GM18502 (cell line): ENCODE data around the gene CCDC192.
"Not testable (repeated sequence)": the region's sequence is repeated elsewhere in the genome, so short reads cannot be mapped to it uniquely, and the experiment has no call there.

Source experiments
- ATAC-seq: cut with Tn5 transposase; IDR thresholded peaks from one replicate; pipeline ENCODE4 v1.9.1; 2021; ENCODE audit warnings: mild to moderate bottlenecking; ENCODE audit not compliant: unreplicated experiment, poor library complexity

CCDC192 gene

DNA sequence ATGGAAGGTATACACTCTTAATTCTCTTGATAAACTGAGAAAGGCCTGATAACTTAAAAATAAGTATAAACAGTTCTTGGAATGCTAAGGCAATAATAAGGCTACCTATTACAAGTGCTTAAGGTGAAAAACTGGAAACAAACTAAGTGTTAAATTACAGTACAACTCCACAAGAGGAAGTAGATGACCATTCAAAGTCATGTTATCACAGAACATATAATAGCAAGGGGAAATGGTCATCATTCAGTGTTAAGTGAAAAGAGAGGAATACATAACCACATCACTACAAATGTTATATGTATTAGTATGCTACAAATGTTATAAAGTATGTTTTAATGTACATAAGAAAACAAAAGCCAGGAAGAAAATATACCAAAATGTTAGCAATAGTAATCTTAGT is 135.9 kb downstream of the CCDC192 start:
- ATAC-seq, result no peak

DNA sequence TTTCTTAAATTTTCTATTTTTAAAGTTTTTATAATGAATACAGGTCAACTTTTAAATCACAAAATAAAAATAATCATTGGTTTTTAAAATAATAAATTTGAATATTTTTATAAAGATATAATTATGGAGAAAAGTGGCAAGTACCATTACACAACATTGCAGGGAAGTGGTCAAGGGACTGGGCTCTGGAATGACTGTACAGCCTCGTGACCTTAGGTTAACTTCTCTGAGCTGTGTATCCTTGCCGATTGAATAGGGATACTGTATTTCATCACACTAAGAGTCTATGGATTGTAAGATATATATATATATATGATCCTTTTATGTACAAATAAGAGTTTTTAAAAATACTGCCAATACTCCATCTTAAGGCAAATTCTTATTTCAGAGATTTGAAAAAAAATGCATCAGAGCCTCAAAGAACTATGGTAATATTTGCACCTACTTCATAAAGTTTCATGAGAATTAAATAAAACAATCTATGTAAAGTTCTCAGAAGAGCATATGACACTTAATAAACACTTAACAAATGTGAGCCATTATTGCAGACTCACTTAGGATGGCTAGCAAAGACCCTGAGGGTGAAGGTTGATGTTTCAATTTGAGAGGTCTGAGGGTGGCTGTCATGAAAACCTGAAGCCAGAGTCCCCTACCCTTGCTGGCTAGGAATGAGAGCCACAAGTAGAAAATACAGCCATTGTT is 136.5 kb downstream of the CCDC192 start:
- ATAC-seq, result peak; percentile 63

DNA sequence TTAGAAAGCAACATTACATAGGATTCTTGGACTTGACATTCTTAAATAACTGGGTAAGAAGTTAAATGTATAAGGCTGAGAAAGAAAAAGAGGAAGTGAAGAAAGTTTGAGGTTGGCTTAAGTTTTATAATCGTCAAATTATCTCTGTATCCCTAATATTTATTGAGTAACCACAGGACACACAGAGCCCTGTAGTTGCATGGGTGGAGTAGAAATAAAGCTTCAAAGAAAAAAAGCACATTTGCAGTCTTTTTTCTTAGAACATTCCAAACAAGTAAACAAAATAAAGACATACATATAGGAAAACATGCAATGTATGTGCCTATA is 137.0 kb downstream of the CCDC192 start:
- ATAC-seq, result peak; percentile 71

DNA sequence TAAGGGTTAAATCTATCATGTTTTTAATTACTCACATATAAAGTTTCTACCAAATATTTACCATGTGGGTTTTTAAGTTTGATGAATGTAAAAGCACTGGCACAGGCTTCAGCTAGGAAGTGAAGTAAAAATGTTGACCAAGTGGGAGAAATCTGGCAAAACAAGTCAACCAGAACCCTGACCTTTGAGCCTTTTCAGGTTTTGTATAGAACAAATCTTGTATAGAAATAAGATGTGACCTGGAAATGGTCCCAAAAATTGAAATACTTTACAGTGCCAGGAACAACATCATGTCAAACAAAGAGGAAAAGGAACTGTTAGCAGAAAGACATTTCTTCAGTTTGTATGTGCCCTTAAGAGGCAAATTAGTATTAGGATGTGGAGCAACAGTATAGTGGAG is 137.6 kb downstream of the CCDC192 start:
- no peak for ATAC-seq

DNA sequence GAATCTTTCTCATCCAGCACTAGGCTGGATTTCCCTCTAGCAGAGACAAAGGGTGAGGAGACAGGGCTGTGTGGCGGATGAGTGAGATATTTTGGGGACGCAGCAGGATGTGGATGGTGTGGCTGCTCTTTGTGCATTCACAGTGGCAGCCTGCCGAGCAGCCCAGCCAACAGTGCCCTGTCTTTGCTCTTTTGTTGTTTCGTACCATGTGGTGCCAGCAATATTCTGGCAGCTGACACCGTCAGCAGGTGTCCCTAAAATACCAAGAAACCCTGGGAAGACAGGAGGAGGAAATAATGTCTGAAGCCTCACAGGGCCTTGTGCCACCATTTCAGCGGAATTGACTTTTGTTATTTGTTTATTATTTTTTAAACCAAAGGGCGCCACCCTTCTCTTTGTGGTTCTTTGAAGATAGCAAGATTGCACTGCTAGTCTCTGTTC is 141.4 kb downstream of the CCDC192 start:
- ATAC-seq, result no peak

DNA sequence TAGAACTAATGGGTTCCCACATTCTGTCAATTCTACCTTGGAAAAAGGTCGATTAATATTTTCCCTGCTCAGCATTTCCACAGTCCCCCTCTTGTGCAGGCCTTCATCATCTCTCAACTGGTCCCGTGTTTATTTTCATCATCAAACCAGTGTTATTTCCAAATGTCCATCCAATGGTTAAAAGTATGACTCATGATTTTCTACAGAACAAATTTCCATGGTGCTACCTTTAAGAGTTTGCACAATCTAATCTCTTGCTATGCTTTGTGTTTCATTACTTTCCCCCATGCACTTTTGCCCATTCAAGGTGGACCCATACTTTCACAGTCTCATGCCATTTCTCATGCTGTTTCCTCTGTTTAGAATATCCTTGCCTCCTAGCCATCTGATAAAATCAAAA is 143.7 kb downstream of the CCDC192 start:
- no peak for ATAC-seq

DNA sequence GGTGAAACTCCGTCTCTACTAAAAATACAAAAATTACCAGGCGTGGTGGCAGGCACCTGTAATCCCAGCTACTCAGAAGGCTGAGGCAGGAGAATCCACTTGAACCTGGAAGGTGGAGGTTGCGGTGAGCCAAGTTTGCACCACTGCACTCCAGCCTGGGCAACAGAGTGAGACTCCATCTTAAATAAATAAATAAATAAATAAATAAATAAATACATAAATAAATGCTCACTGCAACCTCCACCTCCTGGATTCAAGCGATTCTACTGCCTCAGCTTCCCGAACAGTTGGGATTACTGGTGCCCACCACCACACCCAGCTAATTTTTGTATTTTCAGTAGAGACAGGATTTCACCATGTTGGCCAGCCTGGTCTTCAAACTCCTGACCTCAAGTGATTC is 144.4 kb downstream of the CCDC192 start:
- ATAC-seq, result not testable (repeated sequence)

DNA sequence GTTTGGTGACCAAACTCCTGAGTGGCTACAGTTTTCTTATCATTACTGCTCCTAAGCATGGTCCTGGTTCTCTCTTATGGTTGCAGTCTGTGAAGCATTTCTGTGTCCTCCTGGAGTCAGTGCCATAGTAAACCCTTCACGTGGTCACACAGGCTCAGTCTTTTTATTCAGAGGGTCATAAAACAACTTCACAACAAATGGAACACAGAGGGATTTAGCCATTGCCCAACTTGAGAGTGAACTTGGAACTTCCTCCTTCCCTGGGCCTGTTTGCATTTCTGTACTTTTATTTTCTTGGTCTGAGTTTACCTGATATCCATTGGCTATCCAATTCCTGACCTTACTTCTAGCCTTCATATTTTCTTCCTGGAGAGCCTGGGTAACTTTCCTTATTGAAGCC is 144.9 kb downstream of the CCDC192 start:
- no peak for ATAC-seq

DNA sequence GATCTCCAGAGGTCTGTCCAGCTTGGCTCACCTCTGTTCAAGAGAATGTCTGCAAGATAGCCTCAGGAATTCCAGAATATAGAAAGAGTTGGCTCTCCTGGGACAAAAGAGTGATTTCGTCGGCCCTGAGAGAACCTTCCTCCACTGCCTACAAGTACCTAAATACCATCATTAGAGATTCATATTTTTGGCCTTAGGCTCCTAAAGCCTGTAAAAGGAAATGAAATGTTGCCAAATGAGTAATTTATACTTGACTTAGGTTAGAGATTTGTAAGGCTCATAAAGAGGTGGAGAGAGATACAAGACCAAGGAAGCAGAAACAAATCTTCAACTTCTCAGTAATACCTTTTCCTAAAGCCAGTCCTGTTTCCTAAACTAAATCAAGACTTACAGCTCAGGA is 146.2 kb downstream of the CCDC192 start:
- ATAC-seq, result no peak

DNA sequence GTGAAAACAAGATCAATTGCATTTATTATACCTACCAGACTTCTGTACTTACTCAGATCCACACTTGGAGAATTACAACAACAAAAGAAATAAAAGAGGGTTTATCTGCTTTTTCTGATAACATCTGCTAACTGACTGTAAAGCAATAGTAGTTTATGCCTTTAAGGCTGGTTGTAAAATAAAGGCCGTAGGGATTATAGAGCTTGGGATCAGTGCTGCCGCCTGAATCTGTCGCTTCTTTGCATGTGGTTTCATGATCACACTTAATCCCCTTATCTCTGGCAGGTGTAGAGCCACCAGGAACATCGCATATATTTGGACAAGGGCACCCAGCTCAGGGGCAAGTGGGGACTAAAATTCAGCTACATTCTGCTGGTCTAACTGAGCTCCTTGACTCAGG is 146.7 kb downstream of the CCDC192 start:
- ATAC-seq, result no peak

DNA sequence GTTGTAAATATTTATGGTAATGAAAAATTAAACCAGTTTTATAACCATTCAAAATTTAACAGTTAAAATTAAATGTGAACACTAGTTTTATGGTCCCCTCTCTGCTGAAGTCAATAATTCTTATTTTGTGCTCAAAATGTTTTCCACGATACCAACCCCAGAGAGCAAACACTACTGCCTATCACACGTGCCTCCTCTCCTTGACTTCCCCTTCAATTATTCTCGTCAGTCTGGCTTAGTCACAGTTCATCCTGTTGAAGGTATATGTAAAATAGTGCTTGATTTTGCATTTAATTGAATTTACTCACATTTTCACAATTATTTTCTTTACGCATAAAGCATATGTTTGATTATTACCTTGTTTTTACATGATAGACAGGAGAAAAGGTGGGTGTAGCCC is 148.8 kb downstream of the CCDC192 start:
- ATAC-seq, result no peak

DNA sequence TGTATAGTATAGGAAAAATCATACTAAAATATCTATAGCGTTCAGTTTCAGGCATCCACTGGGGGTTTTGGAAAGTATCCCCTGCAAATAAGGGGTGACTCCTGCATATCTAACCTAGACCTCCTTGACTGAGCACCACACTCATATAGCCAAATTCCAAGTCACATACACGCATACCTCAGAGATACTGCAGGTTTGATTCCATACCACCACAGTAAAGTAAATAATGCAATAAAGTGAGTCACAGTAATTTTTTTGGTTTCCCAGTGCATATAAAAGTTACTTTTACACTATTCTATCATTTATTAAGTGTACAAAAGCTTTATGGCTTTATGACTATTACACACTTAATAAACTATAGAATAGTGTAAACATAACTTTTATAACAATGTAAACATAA is 151.3 kb downstream of the CCDC192 start:
- no peak for ATAC-seq

DNA sequence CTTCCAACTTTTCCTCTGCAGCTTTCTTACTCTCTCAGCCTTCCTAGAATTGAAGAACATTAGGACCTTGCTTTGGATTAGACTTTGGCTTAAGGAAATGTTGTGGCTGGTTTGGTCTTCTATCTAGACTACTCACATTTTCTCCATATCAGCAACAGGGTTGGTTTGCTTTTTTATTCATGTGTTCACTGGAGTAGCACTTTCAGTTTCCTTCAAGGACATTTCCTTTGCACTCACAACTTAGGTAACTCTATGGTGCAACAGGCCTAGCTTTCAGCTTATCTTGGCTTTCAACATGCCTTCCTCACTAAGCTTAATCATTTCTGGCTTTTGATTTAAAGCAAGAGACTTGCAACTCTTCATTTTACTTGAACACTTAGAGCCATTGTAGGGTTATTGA is 153.1 kb downstream of the CCDC192 start:
- ATAC-seq, result peak; percentile 87

DNA sequence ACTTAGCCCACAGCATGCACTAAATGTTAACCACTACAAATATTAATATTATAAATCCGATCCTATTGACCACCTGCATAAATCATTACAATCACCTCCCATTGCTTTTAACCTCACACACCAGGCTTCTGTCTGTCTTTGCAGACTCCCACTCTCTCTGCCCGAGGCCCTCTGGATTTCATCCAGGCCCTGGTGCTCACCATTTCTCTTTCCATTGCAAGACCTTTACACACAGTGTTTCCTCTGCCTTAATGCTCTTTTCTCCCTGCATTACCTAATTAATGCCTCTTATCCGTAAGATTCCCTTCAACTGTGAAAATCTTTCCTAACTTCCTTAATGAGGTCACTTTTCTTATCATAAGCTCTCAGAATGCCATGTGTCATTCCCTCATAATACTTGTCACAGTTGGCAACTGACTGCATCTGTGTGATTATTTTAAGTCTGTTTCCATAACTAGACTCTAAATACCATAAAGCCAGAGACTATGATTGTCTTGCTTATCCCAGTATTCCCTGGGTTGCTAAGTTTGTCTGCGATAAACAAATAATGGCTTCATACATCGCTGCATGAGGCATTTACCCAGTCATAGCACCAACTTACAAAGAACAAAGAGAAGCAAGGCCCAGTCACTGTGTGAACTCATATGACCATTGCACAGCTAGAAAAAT is 155.1 kb downstream of the CCDC192 start:
- no peak for ATAC-seq

DNA sequence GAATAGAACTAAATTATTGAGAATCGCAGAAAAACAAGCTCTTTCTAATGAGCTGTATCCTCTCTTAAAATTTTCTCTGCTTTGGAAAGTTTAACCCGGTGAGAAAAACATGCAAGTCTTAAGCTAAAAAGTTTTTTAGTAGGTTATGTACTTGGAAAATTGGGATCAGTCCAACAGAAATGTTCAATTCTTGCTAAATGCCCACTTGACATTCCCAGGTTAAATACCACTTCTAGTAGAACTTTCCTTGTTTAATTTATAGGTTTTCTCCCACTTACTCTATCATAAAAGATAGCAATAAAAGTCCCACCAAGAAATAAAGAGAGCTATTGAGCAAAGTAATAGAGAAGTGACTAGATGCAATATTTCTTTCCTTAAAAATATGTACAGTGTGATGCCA is 157.1 kb downstream of the CCDC192 start:
- ATAC-seq, result no peak

DNA sequence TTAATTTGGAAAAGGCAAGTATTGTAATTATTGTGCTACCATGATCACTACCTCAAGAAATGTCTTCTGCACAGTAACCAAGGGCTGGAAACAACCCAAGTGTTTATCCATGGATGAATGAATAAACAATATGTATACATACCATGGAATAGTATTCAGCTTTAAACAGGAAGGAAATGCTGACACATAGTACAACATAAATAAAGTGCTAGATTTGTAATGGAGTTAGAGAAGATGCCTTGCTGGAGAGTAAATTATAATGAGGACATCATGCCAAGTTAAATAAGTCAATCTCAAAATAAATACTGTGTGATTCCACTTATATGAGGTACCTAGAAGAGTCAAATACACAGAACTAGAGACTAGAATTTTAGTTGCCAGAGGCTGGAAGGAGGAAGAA is 160.0 kb downstream of the CCDC192 start:
- no peak for ATAC-seq

DNA sequence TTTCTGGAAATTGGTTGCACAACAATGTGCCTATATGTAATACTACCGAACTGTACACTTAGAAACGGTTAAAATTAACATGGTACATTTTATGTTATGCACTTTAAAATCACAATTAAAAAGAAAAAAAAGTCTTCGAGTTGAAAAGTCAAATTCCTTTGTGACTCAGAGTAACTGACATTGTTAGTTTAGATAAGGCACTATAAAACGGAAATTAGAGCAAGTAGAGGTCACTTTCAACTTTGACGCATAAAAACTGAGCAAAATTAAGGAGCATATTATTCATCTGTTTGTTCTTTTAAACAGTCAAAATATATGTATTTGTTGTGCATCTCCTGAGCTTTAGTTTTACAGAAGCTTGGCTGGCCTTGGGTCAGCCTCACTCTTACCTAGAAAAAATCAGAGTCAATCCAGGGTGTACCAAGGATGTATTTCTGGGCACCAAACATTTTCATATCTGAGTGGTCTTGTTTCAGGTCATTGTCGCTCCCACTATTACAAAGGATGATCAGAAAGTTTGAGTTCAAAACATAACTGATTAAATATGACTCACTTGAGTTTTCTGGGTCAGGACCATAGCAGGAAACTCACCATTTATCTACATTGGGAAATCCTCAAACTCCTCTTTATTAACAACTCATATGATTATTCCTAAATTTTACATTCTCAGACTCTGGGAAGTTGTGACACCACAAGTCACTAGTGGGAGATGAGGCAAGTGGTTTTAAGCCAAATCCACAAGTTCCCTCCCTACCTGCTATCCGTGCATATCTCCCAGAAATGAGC is 160.6 kb downstream of the CCDC192 start:
- no peak for ATAC-seq

DNA sequence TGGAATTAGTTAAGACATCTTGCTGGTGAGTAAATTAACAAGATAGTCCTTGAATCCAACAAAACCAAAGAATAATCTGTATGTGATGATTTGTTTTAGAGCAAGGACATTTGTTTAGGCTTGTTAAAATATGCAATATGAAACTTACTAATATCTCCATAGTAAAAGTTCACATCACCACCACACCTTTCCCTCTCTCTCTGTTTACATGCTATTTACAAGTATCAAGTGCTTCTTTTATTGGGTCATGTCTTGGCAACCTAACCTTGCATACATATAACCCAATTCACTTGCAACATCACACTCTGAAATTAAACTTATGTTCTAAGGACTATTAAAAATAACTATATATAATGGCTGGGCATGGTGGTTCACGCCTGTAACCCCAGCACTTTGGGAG is 161.3 kb downstream of the CCDC192 start:
- no peak for ATAC-seq

DNA sequence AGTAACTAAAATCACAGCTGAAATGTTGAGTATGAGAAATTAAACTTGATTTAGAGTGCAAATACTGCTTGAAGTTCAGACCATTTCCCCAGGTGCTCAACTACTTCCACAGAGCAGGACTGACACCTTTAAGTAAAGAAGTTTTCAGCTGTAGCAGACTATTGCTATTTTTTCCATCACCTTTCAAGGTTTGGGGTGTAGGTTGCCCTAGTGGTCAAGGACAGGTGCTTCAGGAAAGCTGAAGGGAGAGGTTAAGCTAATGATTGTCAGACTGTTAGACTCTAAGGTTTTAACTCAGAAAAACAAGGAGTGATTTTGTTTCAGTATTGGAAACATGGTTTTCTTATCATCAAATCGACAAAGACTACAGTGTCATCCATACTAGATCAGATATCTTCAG is 162.1 kb downstream of the CCDC192 start:
- ATAC-seq, result peak; percentile 49

DNA sequence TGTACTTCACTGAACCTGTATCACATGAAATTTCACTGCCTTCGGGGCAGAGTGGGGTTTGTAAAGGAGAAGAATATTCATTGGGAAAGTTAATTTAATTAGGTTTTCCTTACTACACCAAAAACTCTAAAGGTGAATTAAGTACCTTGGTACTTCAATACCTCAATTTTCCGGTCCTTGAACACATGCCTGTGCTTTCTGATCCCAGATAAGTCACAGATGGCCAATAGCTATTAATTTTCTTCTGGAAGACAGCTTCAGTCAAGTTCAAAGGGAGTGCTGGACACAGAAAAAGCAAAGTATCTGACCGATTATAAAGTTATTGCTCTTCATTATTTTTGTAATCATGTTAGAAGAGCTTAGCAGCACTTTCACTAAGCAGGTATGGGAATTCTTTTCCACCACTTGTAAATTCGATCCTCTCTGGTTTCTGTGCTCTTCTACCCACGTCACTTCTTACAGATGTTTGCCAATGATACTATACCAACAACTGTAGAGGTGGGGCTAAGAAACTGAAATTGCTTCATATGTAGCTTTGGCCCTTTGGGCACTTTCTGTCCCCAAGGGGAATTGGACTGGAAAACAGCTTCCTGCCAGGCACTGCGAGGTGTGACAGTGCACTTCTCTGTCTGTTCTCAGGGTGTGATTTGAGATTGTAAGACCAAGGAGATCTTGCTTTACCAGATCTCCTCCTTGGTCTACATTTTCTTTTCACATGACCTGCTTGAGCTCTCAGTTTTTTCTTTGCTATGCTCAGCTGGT is 164.0 kb downstream of the CCDC192 start:
- peak; percentile 62 for ATAC-seq

DNA sequence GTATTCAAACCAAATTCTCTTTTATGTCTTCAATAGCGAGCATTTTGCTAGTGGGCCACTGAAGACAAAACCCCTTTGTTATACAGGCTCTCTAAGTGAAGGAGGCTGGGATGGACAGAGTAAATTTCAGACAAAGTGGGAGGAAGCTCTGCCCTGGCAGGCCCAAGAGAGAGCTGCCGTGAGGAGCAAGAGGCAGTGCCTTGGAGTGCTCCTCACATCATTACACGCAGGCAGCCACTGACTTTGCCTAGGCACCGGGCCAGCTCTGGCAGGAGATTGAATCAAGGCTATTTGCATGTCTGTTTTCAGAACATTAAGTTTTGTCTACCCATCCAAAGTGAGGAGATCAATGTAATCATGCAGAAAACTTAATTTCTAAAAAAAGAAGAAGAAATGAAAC is 167.7 kb downstream of the CCDC192 start:
- ATAC-seq, result peak; percentile 55
